GM18519 (cell line): ENCODE results near the gene SEC24B.

Experiments
- ATAC-seq: cut with Tn5 transposase; IDR thresholded peaks from one replicate; pipeline ENCODE4 v1.9.1; 2021; ENCODE audit warnings: mild to moderate bottlenecking, moderate library complexity; ENCODE audit not compliant: unreplicated experiment, low FRiP score

The SEC24B gene

GRCh38 chr4:109433205-109434006, at the start of gene SEC24B:
TSS of gene SEC24B (plus strand) at chr4:109433815. CDS start at chr4:109433870, 55 bp downstream.
- ATAC-seq: peak; percentile 79

GRCh38 chr4:109383823-109384222, 49.8 kb upstream of the SEC24B start:
- ATAC-seq: no peak

- ATAC-seq: no peak
Measured at GRCh38 chr4:109385260-109385659, 48.4 kb upstream of the SEC24B start.

GRCh38 chr4:109389369-109390114, 44.1 kb upstream of the SEC24B start:
- peak; percentile 56 for ATAC-seq

GRCh38 chr4:109390115-109390768, 43.4 kb upstream of the SEC24B start:
- ATAC-seq: peak; percentile 46

- ATAC-seq: no peak
Measured at GRCh38 chr4:109395694-109396093, 37.9 kb upstream of the SEC24B start.

- no peak for ATAC-seq
Measured at GRCh38 chr4:109398928-109399327, 34.7 kb upstream of the SEC24B start.

- peak; percentile 91 for ATAC-seq
Measured at GRCh38 chr4:109406337-109406931, 27.2 kb upstream of the SEC24B start.

GRCh38 chr4:109407027-109407737, 26.4 kb upstream of the SEC24B start:
- ATAC-seq: no peak

- ATAC-seq: no peak
Measured at GRCh38 chr4:109408711-109409110, 24.9 kb upstream of the SEC24B start.

GRCh38 chr4:109410226-109410625, 23.4 kb upstream of the SEC24B start:
- ATAC-seq: no peak

GRCh38 chr4:109410776-109411175, 22.8 kb upstream of the SEC24B start:
- ATAC-seq: no peak

GRCh38 chr4:109411964-109412363, 21.7 kb upstream of the SEC24B start:
- ATAC-seq: no peak

- no peak for ATAC-seq
Measured at GRCh38 chr4:109412776-109413175, 20.8 kb upstream of the SEC24B start.

- no peak for ATAC-seq
Measured at GRCh38 chr4:109414938-109415337, 18.7 kb upstream of the SEC24B start.

GRCh38 chr4:109418588-109418987, 15.0 kb upstream of the SEC24B start:
- ATAC-seq: no peak

GRCh38 chr4:109419679-109420078, 13.9 kb upstream of the SEC24B start:
- no peak for ATAC-seq

GRCh38 chr4:109424093-109424841, 9.3 kb upstream of the SEC24B start:
- ATAC-seq: no peak

- ATAC-seq: no peak
Measured at GRCh38 chr4:109425405-109425804, 8.2 kb upstream of the SEC24B start.

- ATAC-seq: no peak
Measured at GRCh38 chr4:109429545-109429944, 4.1 kb upstream of the SEC24B start.
